Kidney (tissue), 14 donors: Measurements from ENCODE around the gene PPARGC1A. TPM values are rescaled to one million over a fixed set of nuclear protein-coding genes. Genes with fewer than 3 reads are reported as not detected.

Experiments used
- DNase-seq, 5 donors: peaks; one replicate each; pipeline ENCODE4 v3.0.0-alpha.2; 2013 to 2020
- FAIRE-seq: peaks from 2 replicates; lab custom pipeline; 2012; peaks lifted over from hg19 to GRCh38; lab: Jason Lieb, UNC
- H3K27ac ChIP-seq, 2 donors: one replicate each; pipeline ENCODE4 v1.7.0; 2013; ENCODE audit warnings: low read depth in 2 of 2, low read length in 2 of 2, inconsistent platforms in 1 of 2
- H3K27me3 ChIP-seq: one replicate; pipeline ENCODE4 v1.7.1; 2013; ENCODE audit warnings: low read length, inconsistent platforms; ENCODE audit not compliant: control insufficient read depth, insufficient read depth
- H3K36me3 ChIP-seq, 3 donors: one replicate each; pipeline versions ENCODE4 v1.7.0 to v1.7.1; 2013; ENCODE audit warnings: low read length in 3 of 3, control low read depth in 1 of 3, inconsistent platforms in 1 of 3; ENCODE audit not compliant: insufficient read depth in 3 of 3, control insufficient read depth in 2 of 3
- H3K4me1 ChIP-seq, 3 donors: one replicate each; pipeline versions ENCODE4 v1.7.0 to v1.7.1; 2013; ENCODE audit warnings: low read length in 3 of 3, inconsistent platforms in 1 of 3, low read depth in 1 of 3; ENCODE audit not compliant: control insufficient read depth in 2 of 3, insufficient read depth in 2 of 3
- H3K4me3 ChIP-seq, 3 donors: one replicate each; pipeline versions ENCODE4 v1.7.0 to v1.8.1; 2013; ENCODE audit warnings: low read length in 3 of 3, control low read depth in 1 of 3, inconsistent platforms in 1 of 3
- H3K9ac ChIP-seq, 3 donors: one replicate each; pipeline versions ENCODE4 v1.7.0 to v1.7.1; 2013; ENCODE audit warnings: low read length in 3 of 3, control low read depth in 1 of 3, inconsistent platforms in 1 of 3
- H3K9me3 ChIP-seq, 3 donors: one replicate each; pipeline versions ENCODE4 v1.7.0 to v1.7.1; 2013; ENCODE audit warnings: low read length in 3 of 3, control low read depth in 1 of 3, inconsistent platforms in 1 of 3; ENCODE audit not compliant: control insufficient read depth in 2 of 3, insufficient read depth in 1 of 3
- CTCF ChIP-seq: IDR thresholded peaks from 3 replicates; pipeline ENCODE4 v1.5.1; 2012; ENCODE audit warnings: mild to moderate bottlenecking, moderate library complexity, borderline replicate concordance; ENCODE audit not compliant: insufficient read depth; ENCODE audit errors: extremely low read depth
- intact Hi-C: fragments of 100-400 bp; cut with DNase I; formaldehyde crosslinking; loops from one replicate; pipeline ENCODE4 v1.11.1; 2022
- polyA plus RNA-seq: library from polyadenylated mRNA; stranded (reverse); fragments of 350-450 nt; fragmentation: Illumina TruSeq; extraction: RNeasy Lipid Tissue Mini Kit (QIAGEN cat#74804); gene quantifications from one replicate; pipeline ENCODE4 v1.2.3, GENCODE V29; 2014; ENCODE audit warnings: low read depth, low replicate concordance; ENCODE audit not compliant: insufficient read depth
- total RNA-seq: library from RNA; stranded (reverse); fragmentation: NEBNext Ultra II Directional; extraction: Animal tissue kit (Norgen Biotek cat#: 25700); gene quantifications from one replicate; pipeline ENCODE4 v1.2.1, GENCODE V29; 2021
- donor health status: control.
- donor health status: control.
- donor health status: control.
- donor health status: control.
- donor health status: control.
- donor health status: DM: yes; HTN: yes; CAD: no.
- donor health status: Normal renal cell carcinoma (clear cell type).

Gene PPARGC1A
- total and polyA plus RNA-seq, 2 donors from 2014 or later = 22.8 to 80.8 TPM

GRCh38 chr4:23875317-23875716 lies 14.5 kb downstream of the PPARGC1A start:
- Histone ChIP-seq H3K4me1 (peaks cover 0 to 55% (median 29%) of the 10 kb centered on the region in 3 donors), H3K36me3 (peaks cover 0 to 5% (median 3%) of the 10 kb centered on the region in 3 donors), H3K4me3 (no peak overlapping the region), H3K9me3 (no peaks in the 10 kb centered on the region), H3K27me3 (no peaks in the 10 kb centered on the region), H3K27ac (peak overlapping the region; percentile 58 to 63), H3K9ac (peak overlapping the region in 1 of 3 donors; percentile 16)
- intact Hi-C loops = no loop called here
- FAIRE-seq (no peak), DNase-seq (no peak)
- no peak for TF ChIP-seq CTCF

GRCh38 chr4:23874536-23874901 lies 15.3 kb downstream of the PPARGC1A start:
- H3K9me3 ChIP-seq = no peaks in the 10 kb centered on the region
- TF ChIP-seq CTCF = no peak
- H3K4me1 ChIP-seq = peaks cover 0 to 53% (median 28%) of the 10 kb centered on the region in 3 donors
- H3K36me3 ChIP-seq = peaks cover 0 to 5% (median 3%) of the 10 kb centered on the region in 3 donors
- peak overlapping the region in 1 of 3 donors; percentile 70 for H3K9ac ChIP-seq
- FAIRE-seq (no peak), DNase-seq (no peak)
- intact Hi-C loops = no loop called here
- peak overlapping the region in 1 of 3 donors; percentile 14 for H3K4me3 ChIP-seq
- no peaks in the 10 kb centered on the region for H3K27me3 ChIP-seq
- H3K27ac ChIP-seq = peak overlapping the region; percentile 58 to 74

GRCh38 chr4:23873717-23874535 lies 15.9 kb downstream of the PPARGC1A start:
- DNase-seq (no peak), FAIRE-seq (no peak)
- Histone ChIP-seq H3K4me3 (peak overlapping the region in 1 of 3 donors; percentile 14), H3K9me3 (no peaks in the 10 kb centered on the region), H3K36me3 (peaks cover 0 to 3% (median 0%) of the 10 kb centered on the region in 3 donors), H3K4me1 (peaks cover 0 to 53% (median 27%) of the 10 kb centered on the region in 3 donors), H3K9ac (peak overlapping the region in 1 of 3 donors; percentile 70), H3K27ac (peak overlapping the region; percentile 58 to 74), H3K27me3 (no peaks in the 10 kb centered on the region)
- no peak for TF ChIP-seq CTCF
- intact Hi-C loops = no loop called here
